HUES6 (cell line): Measurements from ENCODE around the gene RERG.
"Not testable (repeated sequence)": the region's sequence is repeated elsewhere in the genome, so short reads cannot be mapped to it uniquely, and the experiment has no call there.

Source experiments
- H3K27ac ChIP-seq: 2 replicates; pipeline ENCODE4 v1.7.0; 2013; ENCODE audit warnings: low read depth, mild to moderate bottlenecking, low read length, inconsistent platforms
- H3K27me3 ChIP-seq: 2 replicates; pipeline ENCODE4 v1.6.1; 2013; ENCODE audit warnings: low read length; ENCODE audit not compliant: control insufficient read depth, insufficient read depth
- H3K36me3 ChIP-seq: 2 replicates; pipeline ENCODE4 v1.6.1; 2013; ENCODE audit warnings: low read length; ENCODE audit not compliant: control insufficient read depth, insufficient read depth
- H3K4me1 ChIP-seq: 2 replicates; pipeline ENCODE4 v1.6.1; 2013; ENCODE audit warnings: low read length; ENCODE audit not compliant: control insufficient read depth, insufficient read depth
- H3K4me3 ChIP-seq: 2 replicates; pipeline ENCODE4 v1.5.1; 2013; ENCODE audit warnings: low read depth, low read length
- H3K9ac ChIP-seq: one replicate; pipeline ENCODE4 v1.6.1; 2013; ENCODE audit warnings: mild to moderate bottlenecking, low read length
- H3K9me3 ChIP-seq: 2 replicates; pipeline ENCODE4 v1.6.1; 2013; ENCODE audit warnings: low read depth, low read length; ENCODE audit not compliant: control insufficient read depth, insufficient read depth

Gene RERG

GRCh38 chr12:15234508-15234907, 13.3 kb upstream of the RERG start:
- H3K27me3 ChIP-seq = no peaks in the 10 kb centered on the region

DNA sequence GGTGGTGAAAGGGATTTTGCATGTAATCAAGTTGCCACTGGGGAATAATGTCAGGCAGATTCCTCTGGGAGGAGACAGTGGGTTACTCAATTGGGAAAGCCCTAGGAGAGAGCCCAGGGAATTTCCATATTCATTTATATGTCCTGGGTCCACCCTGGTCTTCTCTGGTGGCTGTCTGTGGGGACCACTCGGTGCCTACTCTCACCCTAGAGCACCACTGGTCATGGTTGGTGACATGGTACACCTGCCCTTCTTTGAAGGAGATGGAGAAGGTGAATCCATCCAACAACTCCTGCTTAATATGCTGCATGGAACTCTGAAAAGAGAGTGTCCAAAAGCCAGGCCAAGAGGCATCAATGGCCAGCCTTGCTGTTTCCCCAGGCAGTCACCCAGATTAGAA, 12.8 kb upstream of the RERG start:
- Histone ChIP-seq H3K36me3 (no peaks in the 10 kb centered on the region), H3K4me3 (no peak overlapping the region), H3K9ac (no peak overlapping the region), H3K27ac (no peak overlapping the region), H3K27me3 (no peaks in the 10 kb centered on the region), H3K9me3 (no peaks in the 10 kb centered on the region), H3K4me1 (no peaks in the 10 kb centered on the region)

More at GRCh38 chr12:15234508-15234907, 13.3 kb upstream of the RERG start:
- no peak overlapping the region for H3K27ac ChIP-seq
- no peak overlapping the region for H3K9ac ChIP-seq
- no peaks in the 10 kb centered on the region for H3K36me3 ChIP-seq
- H3K4me1 ChIP-seq = no peaks in the 10 kb centered on the region
- no peak overlapping the region for H3K4me3 ChIP-seq
- H3K9me3 ChIP-seq = no peaks in the 10 kb centered on the region

GRCh38 chr12:15232959-15233358, 11.7 kb upstream of the RERG start:
- H3K27me3 ChIP-seq = no peaks in the 10 kb centered on the region
- H3K4me3 ChIP-seq = no peak overlapping the region
- no peak overlapping the region for H3K9ac ChIP-seq

GRCh38 chr12:15231493-15231892, 10.3 kb upstream of the RERG start:
- Histone ChIP-seq H3K4me1 (no peaks in the 10 kb centered on the region), H3K27ac (no peak overlapping the region), H3K36me3 (no peaks in the 10 kb centered on the region), H3K9ac (no peak overlapping the region), H3K27me3 (no peaks in the 10 kb centered on the region), H3K9me3 (no peaks in the 10 kb centered on the region), H3K4me3 (no peak overlapping the region)

More at GRCh38 chr12:15232959-15233358, 11.7 kb upstream of the RERG start:
- Histone ChIP-seq H3K27ac (no peak overlapping the region), H3K9me3 (no peaks in the 10 kb centered on the region), H3K4me1 (no peaks in the 10 kb centered on the region), H3K36me3 (no peaks in the 10 kb centered on the region)

DNA sequence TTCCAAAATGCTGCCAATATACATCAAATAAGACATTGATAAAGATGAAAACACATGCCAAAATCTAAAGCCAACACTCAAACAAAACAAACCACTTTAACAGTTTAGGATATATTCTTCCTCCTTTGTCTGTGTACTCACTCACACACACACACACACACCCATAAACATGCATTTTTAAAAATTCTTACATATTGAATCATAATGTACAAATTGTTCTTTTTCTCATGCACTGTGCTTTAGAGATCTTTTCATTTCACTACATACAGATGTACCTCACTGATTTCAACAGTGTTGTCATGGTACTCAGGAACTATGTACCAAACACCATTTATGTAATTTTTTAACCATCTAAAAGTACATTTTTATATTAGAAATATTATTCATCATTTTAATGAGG, 9.5 kb upstream of the RERG start:
- no peak overlapping the region for H3K9ac ChIP-seq
- no peak overlapping the region for H3K4me3 ChIP-seq
- no peaks in the 10 kb centered on the region for H3K4me1 ChIP-seq
- H3K9me3 ChIP-seq = no peaks in the 10 kb centered on the region
- no peaks in the 10 kb centered on the region for H3K27me3 ChIP-seq
- H3K27ac ChIP-seq = no peak overlapping the region
- no peaks in the 10 kb centered on the region for H3K36me3 ChIP-seq

DNA sequence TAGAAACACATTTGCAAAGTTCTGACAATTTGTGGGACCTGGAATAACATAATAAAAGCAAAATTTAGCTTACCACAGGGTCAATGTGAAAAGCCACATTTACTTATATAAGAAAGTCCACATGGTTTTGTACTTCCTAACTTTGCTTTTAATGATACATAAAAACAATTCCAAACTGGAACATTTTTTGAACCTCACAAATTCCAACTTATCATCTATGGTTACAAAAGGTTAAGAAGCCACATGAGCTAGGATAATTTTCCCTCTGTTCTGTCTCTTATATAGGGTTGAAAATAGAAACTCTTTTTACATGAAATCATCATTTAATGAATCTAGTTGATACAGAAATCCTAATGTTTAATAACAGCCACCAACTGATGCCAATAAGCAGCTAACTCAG, 8.9 kb upstream of the RERG start:
- no peak overlapping the region for H3K27ac ChIP-seq
- no peaks in the 10 kb centered on the region for H3K27me3 ChIP-seq
- H3K9me3 ChIP-seq = no peaks in the 10 kb centered on the region
- no peak overlapping the region for H3K9ac ChIP-seq
- no peaks in the 10 kb centered on the region for H3K4me1 ChIP-seq
- H3K36me3 ChIP-seq = no peaks in the 10 kb centered on the region
- no peak overlapping the region for H3K4me3 ChIP-seq

- H3K4me3 ChIP-seq = no peak overlapping the region
- no peak overlapping the region for H3K9ac ChIP-seq
- no peaks in the 10 kb centered on the region for H3K4me1 ChIP-seq
- H3K9me3 ChIP-seq = no peaks in the 10 kb centered on the region
- no peak overlapping the region for H3K27ac ChIP-seq
- H3K27me3 ChIP-seq = peaks cover 7% of the 10 kb centered on the region
- no peaks in the 10 kb centered on the region for H3K36me3 ChIP-seq
Observed at GRCh38 chr12:15227004-15227679, 5.9 kb upstream of the RERG start.

DNA sequence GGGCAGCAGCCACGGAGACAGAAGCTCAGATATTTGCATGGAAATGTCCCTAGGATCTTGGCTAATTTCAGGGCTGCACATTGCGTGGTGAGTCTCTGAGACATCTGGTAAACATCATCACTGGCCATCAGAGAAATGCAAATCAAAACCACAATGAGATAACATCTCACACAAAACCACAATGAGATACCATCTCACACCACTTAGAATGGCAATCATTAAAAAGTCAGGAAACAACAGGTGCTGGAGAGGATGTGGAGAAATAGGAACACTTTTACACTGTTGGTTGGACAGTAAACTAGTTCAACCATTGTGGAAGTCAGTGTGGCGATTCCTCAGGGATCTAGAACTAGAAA, 4.6 kb upstream of the RERG start:
- H3K27ac ChIP-seq, H3K4me1 ChIP-seq, H3K9me3 ChIP-seq, H3K36me3 ChIP-seq, H3K9ac ChIP-seq, H3K4me3 ChIP-seq: not testable (repeated sequence)
- peaks cover 18% of the 10 kb centered on the region for H3K27me3 ChIP-seq

- Histone ChIP-seq H3K36me3 (no peaks in the 10 kb centered on the region), H3K9ac (no peak overlapping the region), H3K27ac (no peak overlapping the region), H3K27me3 (peaks cover 24% of the 10 kb centered on the region), H3K4me3 (no peak overlapping the region), H3K9me3 (no peaks in the 10 kb centered on the region), H3K4me1 (peaks cover 5% of the 10 kb centered on the region; the same call in 1 of the 2 replicates)
Observed at GRCh38 chr12:15225136-15225862, 4.1 kb upstream of the RERG start.

GRCh38 chr12:15222219-15222618, 1.0 kb upstream of the RERG start:
- no peaks in the 10 kb centered on the region for H3K36me3 ChIP-seq
- peaks cover 5% of the 10 kb centered on the region; the same call in 1 of the 2 replicates for H3K4me1 ChIP-seq
- no peaks in the 10 kb centered on the region for H3K9me3 ChIP-seq
- H3K9ac ChIP-seq = no peak overlapping the region
- H3K4me3 ChIP-seq = no peak overlapping the region
- peaks cover 26% of the 10 kb centered on the region for H3K27me3 ChIP-seq
- H3K27ac ChIP-seq = no peak overlapping the region

- Histone ChIP-seq H3K9ac (no peak overlapping the region), H3K27ac (no peak overlapping the region), H3K27me3 (peaks cover 26% of the 10 kb centered on the region), H3K36me3 (no peaks in the 10 kb centered on the region), H3K4me3 (peak overlapping the region; percentile 69), H3K9me3 (no peaks in the 10 kb centered on the region), H3K4me1 (peaks cover 5% of the 10 kb centered on the region; the same call in 1 of the 2 replicates)
Observed at GRCh38 chr12:15220451-15220850, 766 bp downstream of the RERG start.
